Dedifferentiated amniotic fluid mesenchymal stem cell (primary cell): ENCODE measurements around the gene SSBP2.

Source experiments
- DNase-seq: peaks from one replicate; pipeline ENCODE4 v3.0.0-alpha.2; 2016; ENCODE audit errors: extremely low spot score

Gene SSBP2

DNA sequence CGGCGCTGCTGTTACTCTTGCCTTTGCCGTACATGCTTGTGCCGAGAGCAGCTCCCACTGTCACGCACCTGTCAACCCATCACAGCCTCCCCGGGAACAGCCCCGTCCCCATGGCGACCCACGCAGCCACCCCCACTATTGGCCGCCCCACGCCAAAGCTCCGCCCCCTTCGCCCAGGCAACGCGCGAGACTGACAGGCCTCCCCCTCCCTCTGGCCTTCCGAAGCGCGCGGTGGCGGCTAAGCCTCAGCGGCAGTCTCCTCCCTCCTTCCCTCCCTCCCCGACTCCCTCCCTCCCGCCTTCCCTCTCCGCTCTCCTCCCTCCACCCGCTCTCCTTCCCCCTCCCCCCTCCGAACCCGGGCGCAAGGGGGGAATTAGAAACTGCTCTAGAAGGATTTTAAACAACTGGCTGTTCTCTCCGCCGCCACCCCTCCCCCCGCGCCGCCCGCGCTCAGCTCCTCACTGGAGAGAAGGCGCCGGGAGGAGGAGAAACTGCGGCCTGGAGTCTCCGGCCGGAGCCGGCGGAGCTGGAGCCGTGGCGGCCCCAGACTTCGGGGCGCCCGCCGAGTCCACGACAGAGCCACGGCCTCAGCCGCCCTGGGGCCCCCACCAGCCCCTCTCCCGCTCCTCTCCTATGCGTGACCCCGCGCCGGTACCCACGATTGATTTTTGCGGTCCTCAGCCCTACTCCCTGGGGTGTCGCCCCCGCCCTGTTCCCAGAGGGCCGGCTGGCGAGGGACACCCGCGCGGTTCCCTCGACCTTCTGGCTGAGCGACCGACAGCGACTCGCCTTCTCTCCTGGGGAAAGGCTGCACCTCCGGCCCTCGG is at the start of gene SSBP2:
TSS of gene SSBP2 (minus strand) at position 89 of the 827 bp plus-strand sequence. CDS start at position 34, 55 bp downstream.
- peak; percentile 98 for DNase-seq

DNA sequence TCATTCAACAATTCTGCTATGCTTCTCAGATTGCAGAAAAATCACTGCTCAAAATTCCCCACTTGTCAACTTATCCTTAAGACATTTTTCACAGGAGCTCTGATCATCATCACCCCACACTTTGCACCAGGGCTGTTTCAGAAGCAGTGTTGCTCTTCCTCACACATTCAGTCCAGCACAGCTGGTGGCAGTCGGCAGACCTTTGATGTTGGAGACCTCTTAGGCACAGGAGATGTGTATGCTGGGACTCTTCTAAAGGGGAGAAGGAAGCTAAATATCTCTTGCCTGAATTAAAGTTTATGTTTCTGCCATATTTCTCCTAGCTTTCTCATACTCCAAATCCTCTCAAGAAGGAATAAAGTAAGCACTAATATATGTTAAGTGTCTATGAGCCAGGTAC is 44.8 kb upstream of the SSBP2 start:
- no peak for DNase-seq

DNA sequence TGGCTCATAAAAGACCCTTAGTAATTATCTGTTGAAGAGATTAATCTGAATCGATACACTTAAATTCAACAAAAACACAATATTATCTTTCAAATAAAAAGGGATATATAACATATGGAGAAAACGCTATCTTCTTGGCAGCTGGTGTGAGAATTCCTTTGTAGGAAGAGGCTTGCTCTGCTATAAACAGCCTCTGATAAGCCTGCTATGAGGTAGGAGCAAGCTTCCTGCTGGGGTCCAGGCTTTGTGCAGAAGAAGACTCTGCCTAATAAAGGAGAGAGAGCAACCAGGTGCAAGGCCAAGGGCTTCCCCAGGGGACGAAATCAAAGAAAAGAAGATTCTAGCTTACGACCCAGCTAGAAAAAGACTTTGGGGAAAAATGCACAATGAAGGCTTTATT is 43.3 kb upstream of the SSBP2 start:
- no peak for DNase-seq

DNA sequence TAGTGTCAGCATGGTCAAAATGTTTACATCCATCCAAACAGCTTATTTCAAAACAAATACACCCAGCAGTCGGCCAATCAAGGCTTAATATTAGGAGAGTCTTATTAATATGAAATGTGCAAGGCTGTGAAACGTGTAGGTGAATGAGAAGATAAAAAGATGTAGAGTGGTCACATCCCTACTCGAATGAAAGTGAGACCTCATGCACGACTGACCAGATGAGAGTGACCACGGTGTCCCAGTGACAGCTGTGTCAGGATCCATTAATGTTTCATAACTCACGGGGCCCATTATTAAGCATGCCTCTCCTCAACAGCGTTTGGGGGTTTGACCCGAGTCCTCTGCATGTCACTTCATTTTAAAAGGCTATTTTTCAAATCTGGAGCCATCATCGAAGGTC is 39.4 kb upstream of the SSBP2 start:
- no peak for DNase-seq

DNA sequence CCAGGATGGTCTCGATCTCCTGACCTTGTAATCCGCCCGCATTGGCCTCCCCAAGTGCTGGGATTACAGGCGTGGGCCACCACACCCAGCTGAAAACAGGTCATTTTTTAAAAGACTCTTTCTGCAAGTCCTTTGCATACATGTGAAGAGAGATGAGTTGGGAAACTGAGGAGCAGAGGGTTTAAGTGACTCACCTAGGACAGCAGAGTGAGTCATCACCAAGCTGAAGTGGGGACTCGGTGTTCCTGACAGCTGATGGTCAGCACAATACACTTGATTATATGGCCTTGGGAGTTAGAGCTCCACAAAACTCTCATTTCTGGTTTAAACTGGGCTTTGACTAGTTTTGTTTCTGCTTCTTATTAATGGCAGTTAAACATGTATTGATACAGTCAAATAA is 38.1 kb upstream of the SSBP2 start:
- no peak for DNase-seq

DNA sequence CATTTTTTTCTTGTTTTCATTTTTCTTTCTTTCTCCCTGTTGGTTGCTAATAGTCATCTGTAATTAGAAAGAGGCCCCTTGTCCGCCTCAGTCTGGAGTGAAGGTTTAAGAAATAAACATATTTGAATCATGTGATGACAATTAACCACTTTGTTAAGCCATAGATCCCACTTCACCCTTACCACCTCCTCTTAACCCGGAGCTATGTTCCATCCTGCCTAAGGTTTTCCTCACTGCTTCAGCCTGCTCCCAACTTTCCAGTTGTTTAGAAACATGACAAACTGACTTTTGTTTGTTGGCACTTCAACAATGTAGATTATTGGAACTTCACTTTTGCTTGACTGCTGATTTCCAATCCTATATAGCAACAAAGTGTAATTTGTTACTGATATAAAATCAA is 37.4 kb upstream of the SSBP2 start:
- DNase-seq: no peak

DNA sequence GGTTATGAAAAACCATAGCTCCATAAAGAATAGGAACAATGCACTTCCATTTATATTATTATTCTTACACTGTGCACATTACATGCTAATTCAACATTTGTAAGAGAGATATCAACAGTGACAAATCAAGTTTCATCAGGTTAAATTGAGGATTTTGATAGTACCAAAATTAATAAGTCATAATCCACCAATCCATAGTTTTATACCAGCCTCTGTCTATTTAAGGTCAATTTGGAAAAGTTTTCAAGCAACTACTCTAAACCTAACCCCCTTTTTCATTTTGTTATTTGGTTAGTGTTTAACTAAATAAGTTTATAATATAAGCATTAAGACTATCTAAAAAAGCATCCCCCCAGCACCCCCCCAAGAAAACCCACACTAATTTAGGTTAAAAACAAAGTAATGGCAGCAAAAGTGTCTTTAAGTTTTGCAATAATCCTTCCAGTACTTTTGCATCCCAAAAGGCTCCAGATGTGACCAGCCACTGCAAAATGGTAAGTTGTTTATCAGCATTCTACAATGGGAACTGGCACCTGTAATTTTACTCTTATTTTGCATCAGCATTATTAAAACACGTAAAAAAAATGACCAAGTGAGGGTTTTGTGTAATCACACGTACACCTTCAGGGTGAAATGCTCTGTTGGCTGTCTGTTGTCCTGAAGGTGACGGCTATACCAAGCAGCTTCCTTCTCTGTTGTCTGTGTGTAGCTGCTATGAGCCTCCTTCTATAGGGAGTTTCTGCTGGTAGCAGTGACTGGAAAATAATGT is 36.8 kb upstream of the SSBP2 start:
- peak; percentile 73 for DNase-seq

DNA sequence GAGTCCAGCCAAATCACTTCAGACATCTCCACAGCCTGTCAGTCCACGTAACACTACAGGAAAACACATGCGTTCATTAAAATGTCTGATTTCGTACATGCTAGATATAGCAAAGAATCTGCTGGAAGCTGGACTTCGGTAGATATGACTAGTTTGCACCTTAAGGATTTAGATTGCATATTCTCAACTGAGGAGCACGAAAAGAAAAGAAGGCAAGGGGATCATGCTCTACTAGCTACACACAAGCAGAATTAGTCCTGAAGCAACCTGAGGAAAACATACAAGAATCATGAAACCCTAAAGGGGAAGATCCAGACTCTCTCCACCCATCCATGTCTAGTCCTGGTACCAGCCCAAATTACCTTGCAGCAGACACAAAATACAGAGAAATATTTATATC is 36.1 kb upstream of the SSBP2 start:
- no peak for DNase-seq

DNA sequence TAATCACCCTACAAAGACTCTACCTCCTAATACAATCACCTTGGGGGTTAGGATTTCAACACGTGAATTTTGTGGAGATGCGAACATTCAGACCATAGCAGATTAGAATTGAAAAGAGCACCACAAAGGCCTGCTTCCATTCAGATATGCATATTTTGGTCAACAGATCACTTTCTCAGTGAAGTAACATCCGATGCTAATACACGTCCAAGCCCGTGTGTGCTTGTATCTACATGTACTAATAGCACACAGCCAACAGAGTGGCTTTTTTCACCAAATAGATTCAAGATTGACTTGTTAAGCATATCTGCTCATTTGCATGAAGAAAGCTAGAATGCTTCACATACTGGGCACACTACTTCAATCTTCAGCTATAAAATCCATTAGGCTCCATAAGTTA is 35.6 kb upstream of the SSBP2 start:
- DNase-seq: no peak

DNA sequence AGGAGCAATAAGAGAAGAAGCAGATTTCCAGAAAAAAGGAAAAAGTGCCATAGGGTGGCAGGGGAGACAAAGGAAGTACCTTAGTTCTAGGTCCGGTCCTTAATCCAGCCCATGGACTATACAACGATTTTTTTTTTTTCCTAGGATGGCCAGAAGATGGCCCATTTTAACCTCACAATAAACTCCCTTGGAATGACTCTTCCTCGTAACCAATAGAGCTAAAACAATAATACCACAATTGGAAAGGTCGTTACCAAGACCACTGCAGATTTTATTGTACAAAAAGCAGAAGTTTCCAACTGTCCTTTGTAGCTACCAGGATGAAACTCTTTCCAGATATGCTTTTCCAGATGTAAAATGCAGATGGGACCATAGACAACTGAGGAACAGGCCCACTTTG is 34.4 kb upstream of the SSBP2 start:
- no peak for DNase-seq

DNA sequence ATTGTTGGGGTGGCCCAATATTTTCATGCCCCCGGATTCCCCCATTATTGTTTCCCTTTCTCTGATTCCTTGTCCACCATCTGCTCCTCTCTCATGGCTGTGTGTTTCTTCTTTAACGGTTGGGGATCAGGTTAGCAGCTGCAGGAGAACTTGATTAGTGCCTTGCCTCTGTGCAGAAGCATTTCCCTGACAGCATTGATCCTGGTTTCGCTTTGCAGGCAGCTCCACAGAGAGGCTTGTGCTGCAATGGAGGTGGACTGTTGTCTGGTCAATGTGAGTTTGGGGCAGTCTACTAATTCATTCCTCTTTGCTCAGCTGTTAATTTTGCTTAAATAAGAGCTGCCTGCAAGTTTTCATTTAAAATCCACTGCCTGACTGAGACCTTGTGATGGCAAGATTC is 32.5 kb upstream of the SSBP2 start:
- no peak for DNase-seq

DNA sequence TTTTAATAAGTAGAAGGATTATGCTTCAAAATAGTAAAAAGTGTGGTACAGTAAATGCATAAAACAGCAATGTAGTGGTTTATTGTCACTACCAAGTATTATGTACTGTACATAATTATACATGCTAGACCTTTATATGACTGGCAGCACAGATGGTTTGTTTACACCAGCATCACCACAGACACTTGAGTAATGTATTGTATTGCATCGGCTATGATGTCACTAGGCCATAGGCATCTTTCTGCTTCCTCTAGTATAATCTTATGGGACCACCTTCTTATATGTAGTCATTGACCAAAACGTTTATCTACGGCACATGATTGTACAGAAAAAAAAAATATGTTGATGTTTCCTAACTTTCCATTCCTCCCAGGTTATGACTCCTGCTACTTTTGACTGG is 31.9 kb upstream of the SSBP2 start:
- no peak for DNase-seq

DNA sequence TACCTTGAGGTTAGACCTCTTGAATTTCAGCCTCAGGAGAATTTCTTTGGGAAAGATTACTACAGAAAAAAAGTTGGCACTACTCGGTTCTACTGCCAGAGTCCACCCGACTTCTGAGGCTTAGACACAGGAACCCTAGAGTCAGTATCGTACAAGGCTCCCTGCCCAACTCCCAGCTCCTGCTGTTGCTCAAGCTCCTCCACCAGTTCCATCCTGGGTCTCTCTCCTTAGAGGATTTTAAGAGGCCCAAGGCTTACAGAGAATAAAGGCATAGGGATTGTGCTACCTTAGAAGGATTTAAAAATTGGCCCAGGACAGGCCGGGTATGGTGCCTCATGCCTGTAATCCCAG is 29.0 kb upstream of the SSBP2 start:
- DNase-seq: no peak

DNA sequence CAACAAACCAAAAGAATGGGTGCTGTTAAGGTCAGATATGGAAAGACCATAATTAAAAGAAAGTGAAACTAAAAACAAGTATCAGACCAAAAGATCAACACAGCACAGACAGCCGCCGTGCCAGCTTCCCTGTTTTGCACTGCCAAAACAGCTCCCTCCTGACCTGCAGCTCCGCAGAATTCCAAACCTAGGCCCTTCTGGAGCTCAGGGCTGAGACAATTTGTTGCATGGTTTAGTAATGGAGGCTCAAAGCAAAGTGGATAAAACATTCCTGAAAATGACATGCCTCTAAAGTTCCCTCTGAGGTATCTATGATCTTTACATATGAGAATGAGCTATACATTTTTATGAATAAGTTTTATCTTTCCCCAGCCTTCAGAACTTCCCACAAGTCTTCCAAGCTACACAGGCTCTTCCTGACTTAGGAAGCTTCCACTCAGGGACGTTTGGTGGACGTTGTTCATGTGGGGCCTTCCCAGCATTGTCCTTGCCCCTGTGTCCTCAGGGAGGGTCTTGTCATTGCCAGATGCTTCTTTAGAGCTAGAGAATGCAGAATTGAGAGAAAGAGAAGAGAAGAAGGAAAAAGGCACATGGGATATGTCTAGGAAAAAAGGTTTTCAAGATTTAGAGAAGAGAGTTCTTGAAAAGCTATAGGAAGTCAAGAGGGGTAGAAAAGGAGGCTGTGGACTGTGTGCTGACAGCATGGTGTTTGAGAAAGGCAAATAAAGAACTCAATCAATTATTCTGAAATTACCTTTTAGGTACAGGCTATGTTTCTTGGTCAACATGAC is 28.4 kb upstream of the SSBP2 start:
- no peak for DNase-seq

DNA sequence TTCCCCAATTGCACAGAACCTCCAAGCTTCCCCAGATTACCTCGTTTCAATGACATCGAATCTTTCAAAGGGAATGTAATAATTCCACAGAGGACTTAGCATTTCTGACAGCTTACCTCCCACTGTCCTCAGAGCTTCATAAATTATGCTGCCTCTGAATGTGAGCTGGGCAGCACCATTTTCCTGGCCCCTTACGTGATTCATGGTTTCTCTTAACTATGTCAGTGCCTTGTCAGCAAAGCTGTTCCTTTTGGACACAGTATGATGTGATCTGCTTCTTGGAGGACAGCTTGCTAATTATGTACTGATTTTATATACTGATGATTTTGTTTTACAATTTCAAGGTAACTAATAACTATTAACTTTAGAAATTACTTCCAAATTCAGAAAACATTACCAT is 27.7 kb upstream of the SSBP2 start:
- peak; percentile 31 for DNase-seq

DNA sequence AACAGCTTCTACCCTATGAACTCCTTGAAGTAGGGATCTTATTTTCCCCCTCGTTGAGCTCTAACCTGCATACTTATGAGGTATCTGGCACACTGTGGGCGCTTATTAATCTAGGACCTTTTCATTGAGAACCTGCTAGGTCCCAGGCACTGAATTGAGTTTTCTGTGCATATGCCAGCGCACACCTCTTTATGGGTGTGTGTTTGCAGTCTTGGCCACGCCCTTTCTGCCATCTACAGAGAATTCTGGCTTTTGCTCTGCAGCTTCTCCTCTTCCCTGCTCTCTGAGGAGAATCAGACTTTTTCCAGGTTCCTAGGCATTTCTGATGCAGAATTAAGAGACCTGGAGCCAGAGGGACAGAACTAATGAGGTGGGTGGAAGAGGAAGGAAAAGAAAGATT is 25.4 kb upstream of the SSBP2 start:
- DNase-seq: no peak

DNA sequence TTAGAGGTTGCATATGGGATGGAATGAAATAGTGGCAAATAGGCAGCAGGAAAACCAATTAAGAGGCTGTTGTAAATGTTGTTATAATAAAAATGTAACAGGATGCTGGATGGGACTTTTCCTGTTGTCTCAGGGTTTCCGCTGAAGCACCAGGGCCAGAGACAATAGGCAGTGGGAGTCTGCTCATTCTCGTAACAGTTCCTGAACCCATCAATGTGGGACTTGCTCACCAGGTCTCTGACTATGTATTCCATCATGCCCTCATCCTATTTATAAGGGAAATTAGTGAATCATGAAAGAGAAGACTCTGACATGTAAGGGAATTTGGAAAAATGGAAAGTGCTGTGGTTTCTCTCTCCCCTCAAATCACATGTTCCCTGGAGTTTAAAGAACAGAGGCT is 23.5 kb upstream of the SSBP2 start:
- DNase-seq: no peak

DNA sequence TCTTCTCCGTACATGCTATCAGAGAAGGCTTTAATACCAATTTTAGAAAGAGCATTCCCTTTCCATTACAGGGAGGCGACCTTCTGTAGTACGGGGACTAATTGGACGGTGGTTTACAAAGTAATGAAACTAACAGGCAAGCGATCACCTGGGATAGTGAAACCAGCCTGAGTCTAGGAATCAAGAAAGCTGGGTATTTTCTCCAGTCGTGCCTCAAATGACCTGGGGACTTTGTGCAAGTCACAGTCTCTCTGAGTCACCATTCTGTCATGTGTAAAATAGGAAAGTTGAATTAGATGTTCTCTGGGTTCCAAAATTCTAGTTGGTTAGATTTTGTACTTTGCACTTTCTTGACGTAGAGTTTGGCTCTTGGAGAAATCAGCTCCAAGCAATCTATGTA is 22.7 kb upstream of the SSBP2 start:
- no peak for DNase-seq

DNA sequence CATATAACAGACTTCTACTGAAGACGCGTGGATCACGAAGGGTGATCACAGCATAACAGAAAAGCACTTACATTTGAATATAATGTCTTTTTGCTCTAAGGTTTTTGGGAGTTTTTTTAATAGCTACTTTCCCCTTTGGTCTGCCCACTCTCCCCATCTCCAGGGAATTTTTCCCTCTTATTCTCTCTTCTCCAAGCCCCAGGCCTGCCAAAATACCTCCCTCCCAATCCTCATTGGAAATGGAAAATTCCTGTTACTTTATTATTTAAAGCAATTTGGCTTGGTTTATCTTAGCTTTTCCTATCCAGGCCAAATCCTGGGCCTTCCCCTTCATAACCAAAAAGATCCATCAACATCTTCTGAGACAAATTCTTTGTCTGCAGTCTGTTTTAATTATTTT is 22.3 kb upstream of the SSBP2 start:
- no peak for DNase-seq

DNA sequence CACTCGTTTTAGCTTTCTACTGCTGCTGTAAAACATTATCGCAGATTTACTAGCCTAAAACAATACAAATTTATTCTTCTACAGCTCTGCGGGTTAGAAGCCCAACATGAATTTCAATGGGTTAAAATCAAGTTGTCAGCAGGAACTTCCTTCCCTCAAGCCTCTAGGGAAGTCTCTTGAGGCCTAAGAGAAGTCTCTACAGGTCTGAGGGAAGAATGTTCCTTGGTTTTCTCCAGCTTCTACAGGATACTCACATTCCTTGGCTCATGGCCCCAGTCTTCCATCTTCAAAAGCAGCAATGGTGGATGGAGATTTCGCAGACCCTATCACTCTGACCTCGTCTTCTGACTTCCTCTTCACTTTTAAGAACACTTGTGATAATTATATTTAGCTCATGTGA is 21.6 kb upstream of the SSBP2 start:
- no peak for DNase-seq

DNA sequence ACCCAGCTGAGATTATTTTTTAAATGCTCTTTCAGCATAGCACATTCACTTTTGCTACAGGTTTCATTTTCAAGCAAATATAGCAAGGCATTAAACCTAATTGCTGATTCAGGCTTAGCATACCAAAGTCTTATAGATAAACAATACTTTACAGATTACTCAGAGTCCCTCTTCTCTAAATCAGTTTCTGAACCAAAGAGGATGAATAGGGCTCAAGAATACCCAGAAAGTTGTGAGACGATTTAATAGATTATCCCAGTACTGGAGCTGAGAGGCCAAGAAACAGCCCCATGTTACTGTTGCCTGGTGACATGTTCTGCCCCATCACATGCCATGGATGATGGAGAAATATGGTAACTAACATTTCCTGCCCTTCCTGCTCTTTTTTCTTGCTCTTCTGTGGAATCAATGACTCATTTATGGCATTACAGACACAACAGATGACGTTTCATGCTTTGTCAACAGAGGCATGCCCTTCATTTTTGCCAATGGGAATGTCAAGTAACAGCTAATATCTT is 18.1 kb upstream of the SSBP2 start:
- peak; percentile 71 for DNase-seq

DNA sequence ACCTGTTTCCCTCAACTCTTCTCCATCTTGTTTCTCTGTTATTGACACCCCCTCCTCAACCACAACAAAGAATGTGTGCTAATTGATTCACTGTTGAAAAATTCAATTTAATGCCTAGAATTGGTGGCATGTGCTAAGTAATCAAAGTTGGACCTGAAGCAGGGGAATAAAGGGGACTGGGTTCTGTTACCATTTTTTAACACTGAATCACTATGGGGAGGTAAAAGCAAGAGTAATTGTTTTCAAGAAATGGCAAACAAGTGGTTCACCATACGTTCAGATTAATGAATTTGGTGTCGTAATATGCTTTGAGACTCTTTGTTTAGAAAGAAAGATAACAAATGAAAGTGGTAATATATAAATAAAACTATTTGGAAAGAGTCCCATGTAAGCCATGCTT is 17.0 kb upstream of the SSBP2 start:
- no peak for DNase-seq
